ENCODE measurements around the gene HTT. TPM values are rescaled to one million over a fixed set of nuclear protein-coding genes. Genes with fewer than 3 reads are reported as not detected.

HTT gene
- polyA plus RNA-seq, 1 donor from 2014 or later = 10.0 TPM

DNA sequence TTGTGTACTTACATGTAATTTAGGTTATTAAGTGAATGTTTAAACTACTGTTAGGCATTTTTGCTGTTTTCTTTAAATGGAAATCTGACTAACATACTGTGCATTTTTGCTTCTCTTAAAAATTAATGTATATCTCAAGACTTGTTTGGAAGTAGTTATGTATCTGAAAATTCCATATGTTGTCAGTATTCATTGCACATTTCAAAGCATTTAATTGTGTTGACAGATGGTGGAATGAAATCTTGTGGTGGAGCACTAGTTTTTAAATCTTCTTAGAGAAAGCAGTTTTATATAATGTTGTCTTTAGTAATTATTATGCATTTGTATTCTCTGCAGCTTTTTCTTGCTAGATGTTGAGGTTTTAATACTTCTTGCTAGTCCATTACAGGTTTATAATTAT is 102.9 kb downstream of the HTT start:
- H3K9me3 Mint-ChIP-seq = no peaks in the 10 kb centered on the region
- no peaks in the 10 kb centered on the region for H3K27me3 Mint-ChIP-seq
- no peaks in the 10 kb centered on the region for H3K4me1 Mint-ChIP-seq
- peaks cover 16% of the 10 kb centered on the region for H3K36me3 Mint-ChIP-seq
- no peak overlapping the region for H3K27ac Mint-ChIP-seq
- H3K4me3 Mint-ChIP-seq = no peak overlapping the region

DNA sequence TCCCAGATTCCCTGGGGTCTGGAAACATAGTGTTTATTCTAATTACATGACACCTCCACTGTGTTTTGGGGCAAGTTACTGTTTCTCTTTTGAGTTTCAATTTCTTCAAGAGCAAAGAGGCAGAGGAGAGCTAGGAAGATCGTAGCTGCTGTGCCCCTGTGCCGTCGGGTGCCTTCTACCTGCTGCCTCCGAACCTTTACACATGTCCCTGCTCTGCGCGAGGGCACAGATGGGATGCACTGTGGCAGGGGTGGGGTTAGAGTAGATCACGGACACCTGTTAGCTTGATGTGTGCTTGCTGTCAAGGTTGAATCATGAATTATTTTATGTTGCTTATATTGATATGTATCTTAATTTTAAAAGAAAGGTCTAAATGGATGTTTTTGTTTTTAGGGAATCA is 103.4 kb downstream of the HTT start:
- no peaks in the 10 kb centered on the region for H3K9me3 Mint-ChIP-seq
- no peaks in the 10 kb centered on the region for H3K27me3 Mint-ChIP-seq
- H3K36me3 Mint-ChIP-seq = peaks cover 16% of the 10 kb centered on the region
- no peak overlapping the region for H3K27ac Mint-ChIP-seq
- no peaks in the 10 kb centered on the region for H3K4me1 Mint-ChIP-seq
- H3K4me3 Mint-ChIP-seq = no peak overlapping the region

DNA sequence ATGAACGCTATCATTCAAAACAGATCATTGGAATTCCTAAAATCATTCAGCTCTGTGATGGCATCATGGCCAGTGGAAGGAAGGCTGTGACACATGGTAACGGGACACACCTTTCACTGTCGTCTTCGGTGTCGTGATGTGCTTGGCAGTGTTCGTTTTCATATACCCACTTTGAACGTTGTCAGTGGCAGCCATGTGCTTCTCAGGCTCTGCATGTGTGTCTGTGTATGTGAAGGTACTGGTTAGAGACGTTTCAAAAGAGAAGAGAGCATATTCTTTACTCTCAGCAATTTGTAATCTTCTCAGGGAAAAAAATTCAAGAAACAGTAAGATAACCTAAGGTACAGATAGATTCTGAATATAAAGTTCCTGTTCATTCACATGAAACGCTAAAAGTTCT is 103.9 kb downstream of the HTT start:
- H3K9me3 Mint-ChIP-seq = no peaks in the 10 kb centered on the region
- H3K27me3 Mint-ChIP-seq = no peaks in the 10 kb centered on the region
- no peak overlapping the region for H3K27ac Mint-ChIP-seq
- H3K4me3 Mint-ChIP-seq = no peak overlapping the region
- peaks cover 16% of the 10 kb centered on the region for H3K36me3 Mint-ChIP-seq
- no peaks in the 10 kb centered on the region for H3K4me1 Mint-ChIP-seq

DNA sequence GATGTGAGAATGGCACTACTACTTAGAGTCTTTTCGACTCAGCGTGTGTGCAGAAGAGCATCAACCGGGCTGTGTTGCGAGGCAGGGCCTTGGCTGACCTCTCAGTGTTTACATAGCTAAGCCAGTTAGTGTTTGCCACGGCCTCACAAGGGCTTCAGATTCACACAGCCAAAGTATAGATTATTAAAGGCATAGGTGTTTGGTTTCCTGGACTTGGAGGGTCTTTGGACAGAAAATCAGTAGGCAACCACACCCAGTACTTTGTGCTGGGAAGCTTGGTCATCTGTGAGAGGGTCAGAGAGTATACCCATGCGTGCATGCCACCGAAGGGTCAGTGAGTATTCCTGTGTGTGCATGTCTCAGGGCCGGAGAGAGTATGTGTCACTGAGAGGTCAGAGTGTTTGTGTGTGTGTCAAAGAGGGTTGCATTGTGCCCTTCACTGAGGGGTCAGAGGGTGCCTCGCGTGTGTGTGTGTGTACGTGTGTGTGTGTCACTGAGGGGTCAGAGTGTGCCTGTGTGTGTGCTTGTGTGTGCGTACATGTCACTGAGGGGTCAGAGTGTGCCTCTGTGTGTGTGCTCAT is 104.7 kb downstream of the HTT start:
- no peak overlapping the region for H3K4me3 Mint-ChIP-seq
- peaks cover 16% of the 10 kb centered on the region for H3K36me3 Mint-ChIP-seq
- no peaks in the 10 kb centered on the region for H3K4me1 Mint-ChIP-seq
- peak overlapping the region in 1 of 3 donors; percentile 94 for H3K27ac Mint-ChIP-seq
- H3K9me3 Mint-ChIP-seq = no peaks in the 10 kb centered on the region
- H3K27me3 Mint-ChIP-seq = no peaks in the 10 kb centered on the region

DNA sequence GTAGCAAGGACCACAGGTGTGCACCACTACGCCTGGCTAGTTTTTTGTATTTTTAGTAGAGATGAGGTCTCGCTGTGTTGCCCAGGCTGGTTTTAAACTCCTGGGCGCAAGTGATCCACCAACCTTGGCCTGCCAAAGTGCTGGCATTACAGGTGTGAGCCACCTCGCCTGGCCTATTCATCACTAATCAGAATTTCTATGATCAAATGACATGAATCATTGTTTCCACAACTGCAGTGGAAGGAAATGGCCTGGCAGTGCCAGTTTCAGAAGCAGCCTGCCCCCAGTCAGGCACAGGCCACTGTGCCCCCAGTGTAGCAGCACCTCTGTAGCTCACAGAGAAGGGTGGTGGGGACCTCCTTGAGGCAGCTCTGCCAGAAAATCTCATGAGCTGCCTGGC is 108.5 kb downstream of the HTT start:
- Mint-ChIP-seq H3K27ac (peak overlapping the region in 1 of 3 donors; percentile 59), H3K9me3 (no peaks in the 10 kb centered on the region), H3K36me3 (peaks cover 21% of the 10 kb centered on the region), H3K4me1 (no peaks in the 10 kb centered on the region), H3K4me3 (no peak overlapping the region), H3K27me3 (no peaks in the 10 kb centered on the region)

DNA sequence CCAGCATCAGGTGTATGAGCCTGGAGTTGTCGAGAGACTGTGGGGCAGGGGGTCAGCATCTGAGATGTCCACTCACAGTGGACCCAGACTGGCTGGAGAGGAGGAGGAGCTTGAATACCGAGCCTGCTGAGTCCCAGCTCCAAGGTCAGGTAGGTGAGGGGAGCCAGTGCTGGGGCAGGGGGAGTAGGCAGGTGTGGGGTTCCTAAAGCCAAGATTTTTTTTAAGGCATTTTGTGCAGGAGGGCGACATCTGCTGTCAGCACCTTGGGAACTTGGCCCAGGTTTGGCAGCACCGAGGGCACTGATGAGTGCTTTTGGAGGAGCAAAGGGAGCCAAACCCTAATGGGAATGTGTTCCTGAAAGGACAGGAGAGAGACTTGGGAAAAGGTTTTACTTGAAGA is 110.2 kb downstream of the HTT start:
- Mint-ChIP-seq H3K4me3 (no peak overlapping the region), H3K27ac (peak overlapping the region in 1 of 3 donors; percentile 89), H3K4me1 (no peaks in the 10 kb centered on the region), H3K9me3 (no peaks in the 10 kb centered on the region), H3K36me3 (peaks cover 16% of the 10 kb centered on the region), H3K27me3 (no peaks in the 10 kb centered on the region)

DNA sequence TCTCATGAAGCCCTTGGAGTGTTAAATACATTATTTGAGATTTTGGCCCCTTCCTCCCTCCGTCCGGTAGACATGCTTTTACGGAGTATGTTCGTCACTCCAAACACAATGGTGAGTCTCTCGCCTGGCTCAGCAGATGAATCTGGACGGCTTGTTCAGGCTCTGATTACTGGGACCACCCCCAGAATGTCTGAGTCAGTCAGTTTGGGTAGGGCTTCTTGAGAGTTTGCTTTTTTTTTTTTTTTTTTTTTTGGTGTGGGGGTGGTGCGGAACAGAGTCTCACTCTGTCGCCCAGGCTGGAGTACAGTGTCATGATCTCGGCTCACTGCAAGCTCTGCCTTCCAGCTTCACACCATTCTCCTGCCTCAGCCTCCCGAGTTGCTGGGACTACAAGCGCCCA is 112.1 kb downstream of the HTT start:
- Mint-ChIP-seq H3K27me3 (no peaks in the 10 kb centered on the region), H3K36me3 (peaks cover 8% of the 10 kb centered on the region), H3K4me3 (no peak overlapping the region), H3K4me1 (peaks cover 0 to 3% (median 0%) of the 10 kb centered on the region in 3 donors), H3K9me3 (no peaks in the 10 kb centered on the region), H3K27ac (no peak overlapping the region)

DNA sequence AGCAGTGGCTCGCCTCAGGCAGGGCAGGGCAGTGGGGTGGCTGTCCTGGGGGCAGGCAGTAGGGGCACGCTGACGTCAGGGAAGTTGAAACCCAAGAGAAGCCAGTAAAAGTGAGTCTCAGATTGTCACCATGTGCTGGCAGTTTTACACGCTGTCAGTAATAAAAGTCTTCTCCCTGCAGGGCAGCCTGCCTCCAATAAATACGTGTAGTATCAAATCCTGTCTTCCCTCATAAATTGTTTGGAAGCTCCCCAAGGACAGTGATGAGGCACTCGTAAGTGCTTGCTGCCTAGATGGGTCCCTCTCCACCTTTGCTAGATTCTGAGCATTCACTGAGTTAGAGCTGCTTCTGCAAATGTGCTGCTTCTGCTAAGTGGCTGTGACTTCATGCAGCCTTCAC is 113.6 kb downstream of the HTT start:
- Mint-ChIP-seq H3K27me3 (no peaks in the 10 kb centered on the region), H3K27ac (peak overlapping the region in 1 of 3 donors; percentile 62), H3K9me3 (no peaks in the 10 kb centered on the region), H3K4me3 (no peak overlapping the region), H3K36me3 (peaks cover 6% of the 10 kb centered on the region), H3K4me1 (peaks cover 0 to 5% (median 0%) of the 10 kb centered on the region in 3 donors)

DNA sequence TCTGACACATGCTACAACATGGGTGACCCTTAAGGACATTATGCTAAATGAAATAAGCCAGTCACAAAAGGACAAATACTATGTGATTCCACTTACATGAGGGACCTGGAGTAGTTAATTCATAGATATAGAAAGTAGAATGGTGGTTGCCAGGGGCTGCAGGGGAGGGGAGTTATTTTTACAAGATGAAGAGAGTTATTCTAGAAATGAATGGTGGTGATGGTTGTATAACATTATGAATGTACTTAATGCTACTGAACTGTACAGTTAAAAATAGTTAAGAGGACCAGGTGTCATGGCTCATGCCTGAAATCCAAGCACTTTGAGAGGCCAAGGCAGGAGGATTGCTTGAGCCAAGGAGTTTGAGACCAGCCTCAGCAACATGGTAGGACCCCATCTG is 115.0 kb downstream of the HTT start:
- H3K27ac Mint-ChIP-seq = no peak overlapping the region
- H3K27me3 Mint-ChIP-seq = no peaks in the 10 kb centered on the region
- peaks cover 0 to 5% (median 0%) of the 10 kb centered on the region in 3 donors for H3K4me1 Mint-ChIP-seq
- H3K9me3 Mint-ChIP-seq = no peaks in the 10 kb centered on the region
- peaks cover 6% of the 10 kb centered on the region for H3K36me3 Mint-ChIP-seq
- H3K4me3 Mint-ChIP-seq = peak overlapping the region in 1 of 4 donors; percentile 55

DNA sequence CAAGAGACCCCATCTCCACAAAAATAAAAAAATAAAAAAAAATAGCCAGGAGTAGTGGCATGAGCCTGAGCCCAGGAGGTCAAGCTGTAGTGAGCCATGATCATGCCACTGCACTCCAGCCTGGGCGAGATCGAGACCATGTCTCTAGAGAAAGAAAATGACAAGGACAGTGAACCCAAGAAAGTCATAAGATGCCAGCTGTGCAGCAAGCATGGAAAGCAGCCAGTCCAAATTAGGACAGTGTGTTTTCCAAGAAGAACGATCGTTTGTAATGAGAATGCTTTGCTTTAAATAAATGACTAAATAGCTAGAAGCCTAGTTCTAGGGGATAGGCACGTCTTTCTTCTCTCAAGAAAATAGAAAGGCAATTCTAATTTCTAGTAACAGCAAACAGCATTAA is 116.1 kb downstream of the HTT start:
- no peaks in the 10 kb centered on the region for H3K9me3 Mint-ChIP-seq
- no peaks in the 10 kb centered on the region for H3K27me3 Mint-ChIP-seq
- H3K4me1 Mint-ChIP-seq = peaks cover 0 to 5% (median 0%) of the 10 kb centered on the region in 3 donors
- H3K27ac Mint-ChIP-seq = no peak overlapping the region
- H3K4me3 Mint-ChIP-seq = no peak overlapping the region
- peaks cover 2% of the 10 kb centered on the region for H3K36me3 Mint-ChIP-seq

DNA sequence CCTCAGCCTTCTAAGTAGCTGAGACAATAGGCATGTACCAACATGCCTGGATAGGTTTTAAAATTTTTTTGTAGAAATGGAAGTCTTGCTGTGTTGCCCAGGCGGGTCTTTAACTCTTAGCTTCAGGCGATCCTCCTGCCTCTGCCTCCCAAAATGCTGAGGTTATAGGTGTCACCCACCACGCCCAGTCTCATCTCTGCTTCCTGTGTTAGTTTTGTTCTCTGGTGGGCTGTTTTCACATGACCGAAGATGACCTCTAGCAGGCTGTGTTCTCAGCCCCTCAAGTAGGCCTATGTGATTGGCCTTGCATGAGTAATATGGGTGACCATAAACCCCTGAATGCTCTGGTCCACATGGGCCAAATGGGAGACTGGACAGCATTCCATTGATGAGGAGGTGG is 117.7 kb downstream of the HTT start:
- Mint-ChIP-seq H3K27ac (peak overlapping the region in 1 of 3 donors; percentile 77), H3K4me3 (peak overlapping the region in 1 of 4 donors; percentile 8), H3K36me3 (peaks cover 2% of the 10 kb centered on the region), H3K27me3 (no peaks in the 10 kb centered on the region), H3K9me3 (no peaks in the 10 kb centered on the region), H3K4me1 (peaks cover 0 to 10% (median 0%) of the 10 kb centered on the region in 3 donors)

DNA sequence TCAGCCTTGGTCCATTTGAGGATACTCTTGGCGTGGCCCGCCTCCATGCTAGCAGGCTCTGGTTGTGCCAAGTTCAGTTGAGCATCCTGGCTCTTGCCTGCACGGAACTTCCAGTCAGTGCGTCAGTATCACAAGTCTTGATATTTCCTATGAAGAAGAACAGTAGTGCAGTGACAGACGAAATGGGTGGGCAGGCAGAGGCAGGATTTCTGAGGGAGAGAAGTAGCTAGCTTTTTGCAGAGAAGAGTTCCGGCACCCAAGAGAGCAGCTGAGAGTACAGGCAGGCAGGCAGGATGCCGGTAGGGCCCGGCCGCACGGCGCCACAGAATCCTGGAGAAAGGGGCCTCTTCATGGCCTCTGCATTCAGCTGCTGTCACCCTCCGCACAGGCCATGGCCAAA is 118.3 kb downstream of the HTT start:
- Mint-ChIP-seq H3K27me3 (no peaks in the 10 kb centered on the region), H3K36me3 (no peaks in the 10 kb centered on the region), H3K27ac (peak overlapping the region in 1 of 3 donors; percentile 12), H3K9me3 (no peaks in the 10 kb centered on the region), H3K4me1 (peaks cover 0 to 11% (median 0%) of the 10 kb centered on the region in 3 donors), H3K4me3 (no peak overlapping the region)

DNA sequence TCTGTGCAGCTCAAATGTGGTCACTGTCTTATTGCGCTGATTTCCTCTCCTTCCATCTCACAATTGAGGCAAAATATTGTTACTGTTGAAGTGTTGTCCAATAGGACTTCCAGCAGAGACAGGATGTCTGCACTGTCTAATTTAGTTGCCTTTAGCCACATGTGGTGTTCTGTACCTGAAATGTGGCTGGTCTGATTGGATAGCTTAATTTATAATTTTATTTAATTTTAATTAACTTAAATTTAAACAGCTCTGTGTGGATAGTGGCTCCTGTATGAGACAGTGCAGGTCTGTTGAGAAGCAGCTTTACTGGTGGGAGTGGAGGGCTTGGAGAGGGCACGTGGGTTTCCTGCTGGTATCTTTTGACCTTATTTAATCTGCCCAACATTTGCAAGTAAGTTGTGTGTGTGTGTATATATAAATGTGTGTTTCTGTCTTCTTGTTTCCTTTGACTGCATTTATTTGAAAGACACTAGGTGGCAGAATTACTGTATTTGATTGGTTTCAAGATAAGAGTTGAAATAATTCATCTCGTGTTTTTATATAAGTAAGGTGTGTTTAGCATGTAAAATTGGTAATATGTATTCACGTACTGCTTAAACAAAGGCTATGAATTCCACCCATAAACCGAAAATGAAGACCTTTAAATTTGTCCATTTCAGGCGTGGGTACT is 119.2 kb downstream of the HTT start:
- Mint-ChIP-seq H3K9me3 (no peaks in the 10 kb centered on the region), H3K4me1 (peaks cover 0 to 11% (median 0%) of the 10 kb centered on the region in 3 donors), H3K27ac (no peak overlapping the region), H3K36me3 (no peaks in the 10 kb centered on the region), H3K4me3 (no peak overlapping the region), H3K27me3 (no peaks in the 10 kb centered on the region)

DNA sequence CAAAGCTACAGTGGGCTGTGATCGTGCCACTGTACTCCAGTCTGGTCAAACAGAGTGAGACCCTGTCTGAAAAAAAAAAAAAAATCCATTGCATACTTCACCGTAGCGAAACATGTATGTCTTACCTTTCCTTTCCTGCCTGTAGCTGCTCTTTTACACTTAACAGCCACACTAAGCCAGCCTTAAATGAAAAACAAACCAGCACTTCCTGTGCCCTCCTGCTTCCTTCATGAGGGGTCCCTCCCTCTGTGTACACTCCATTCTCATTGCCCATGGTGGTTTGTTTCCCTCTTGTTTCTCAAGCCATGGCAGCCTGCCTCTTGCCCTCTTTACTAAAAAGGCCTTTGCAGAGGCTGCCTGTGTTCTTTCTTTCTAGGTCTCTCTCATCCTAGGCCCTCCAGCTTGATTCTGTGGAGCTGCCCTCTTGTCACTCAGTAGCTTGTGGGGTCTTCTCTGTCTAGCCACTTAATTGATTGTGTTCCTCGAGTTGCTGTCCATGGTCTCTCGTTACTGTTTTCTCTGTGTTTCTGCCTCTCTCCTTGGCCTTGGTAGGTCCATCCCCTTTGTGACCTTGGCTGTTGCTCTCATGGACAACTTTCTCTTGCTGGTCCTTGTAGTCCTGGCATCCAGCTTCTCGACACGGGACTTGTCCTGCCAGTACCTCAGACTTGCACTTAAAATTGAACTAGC is 122.3 kb downstream of the HTT start:
- H3K9me3 Mint-ChIP-seq = no peaks in the 10 kb centered on the region
- no peak overlapping the region for H3K4me3 Mint-ChIP-seq
- peak overlapping the region in 1 of 3 donors; percentile 78 for H3K27ac Mint-ChIP-seq
- H3K36me3 Mint-ChIP-seq = no peaks in the 10 kb centered on the region
- H3K27me3 Mint-ChIP-seq = no peaks in the 10 kb centered on the region
- peaks cover 3 to 11% (median 4%) of the 10 kb centered on the region in 3 donors for H3K4me1 Mint-ChIP-seq

DNA sequence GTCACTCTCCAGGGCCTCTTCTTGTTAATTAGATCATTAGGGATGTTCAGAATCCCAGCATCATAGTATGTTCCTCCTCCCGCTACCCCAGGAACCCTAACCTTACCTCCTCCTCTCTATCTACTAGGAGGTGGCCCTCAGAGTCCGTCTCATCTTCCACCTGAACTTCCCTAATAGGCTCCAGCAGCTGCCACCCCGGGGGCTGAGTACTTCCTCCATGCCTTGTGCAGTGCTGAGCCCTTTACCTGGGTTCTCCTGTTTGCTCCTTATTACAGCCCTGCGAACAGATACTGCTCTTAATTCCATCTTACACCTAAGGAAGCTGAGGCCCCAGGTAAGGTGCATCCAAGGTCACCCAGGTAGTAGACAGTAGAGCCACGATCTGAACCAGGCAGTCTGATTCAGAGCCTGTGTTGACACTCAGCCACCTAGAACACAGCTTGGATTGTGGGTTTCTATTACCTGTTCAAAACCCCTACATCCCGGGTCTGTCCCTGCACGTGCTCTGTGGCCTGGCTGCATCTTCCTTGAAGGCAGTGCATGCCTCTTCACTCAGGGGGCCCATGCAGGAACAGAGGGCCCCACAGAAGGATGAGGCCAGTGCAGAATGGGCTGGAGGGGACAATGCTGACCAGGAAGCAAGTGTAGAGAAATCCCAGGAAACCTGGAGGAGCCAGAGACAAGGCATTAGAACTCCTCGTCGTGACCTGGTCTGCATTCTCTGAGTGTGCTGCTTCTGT is 123.1 kb downstream of the HTT start:
- Mint-ChIP-seq H3K27me3 (no peaks in the 10 kb centered on the region), H3K9me3 (no peaks in the 10 kb centered on the region), H3K27ac (peak overlapping the region in 1 of 3 donors; percentile 78), H3K4me3 (peak overlapping the region in 1 of 4 donors; percentile 28), H3K36me3 (no peaks in the 10 kb centered on the region), H3K4me1 (peaks cover 10 to 18% (median 11%) of the 10 kb centered on the region in 3 donors)

All from IgD-negative memory B cell (primary cell).